Small intestine (tissue), 7 donors: ENCODE data around the gene GADD45G. TPM values are rescaled to one million over a fixed set of nuclear protein-coding genes. Genes with fewer than 3 reads are reported as not detected.

Source experiments
- DNase-seq, 2 donors: peaks; one replicate each; pipeline versions ENCODE4 v3.0.0 to v3.0.0-alpha.2; 2013
- FAIRE-seq: peaks from 2 replicates; lab custom pipeline; 2012; peaks lifted over from hg19 to GRCh38; lab: Jason Lieb, UNC
- H3K27ac ChIP-seq, 3 donors: one replicate each; pipeline ENCODE4 v1.5.1; 2013; ENCODE audit warnings: low read length in 2 of 3, mild to moderate bottlenecking in 2 of 3, control low read depth in 1 of 3, inconsistent platforms in 1 of 3, low read depth in 1 of 3, moderate library complexity in 1 of 3
- H3K27me3 ChIP-seq, 3 donors: one replicate each; pipeline ENCODE4 v1.6.1; 2013; ENCODE audit warnings: low read length in 3 of 3, inconsistent platforms in 1 of 3; ENCODE audit not compliant: control insufficient read depth in 3 of 3, insufficient read depth in 3 of 3
- H3K36me3 ChIP-seq, 3 donors: one replicate each; pipeline ENCODE4 v1.6.1; 2013; ENCODE audit warnings: low read length in 3 of 3, inconsistent platforms in 1 of 3, low read depth in 1 of 3, mild to moderate bottlenecking in 1 of 3, moderate library complexity in 1 of 3; ENCODE audit not compliant: control insufficient read depth in 3 of 3, insufficient read depth in 2 of 3
- H3K4me1 ChIP-seq, 3 donors: one replicate each; pipeline ENCODE4 v1.6.1; 2013; ENCODE audit warnings: low read length in 2 of 3, inconsistent platforms in 1 of 3, low read depth in 1 of 3, mild to moderate bottlenecking in 1 of 3, moderate library complexity in 1 of 3; ENCODE audit not compliant: control insufficient read depth in 3 of 3, insufficient read depth in 2 of 3
- H3K4me3 ChIP-seq, 3 donors: one replicate each; pipeline ENCODE4 v1.5.1; 2013; ENCODE audit warnings: low read length in 3 of 3, control low read depth in 1 of 3, inconsistent platforms in 1 of 3, low read depth in 1 of 3, mild to moderate bottlenecking in 1 of 3, moderate library complexity in 1 of 3
- H3K9me3 ChIP-seq, 2 donors: one replicate each; pipeline ENCODE4 v1.6.1; 2013; ENCODE audit warnings: low read depth in 1 of 2, low read length in 1 of 2; ENCODE audit not compliant: control insufficient read depth in 2 of 2, insufficient read depth in 1 of 2
- WGBS, 3 donors: extraction: QIAGEN DNeasy Blood & Tissue Kit; methylation state at CpG; one replicate each; pipeline ENCODE4 v1.1.7; 2013; 5-methylcytosine and 5-hydroxymethylcytosine counted together
- polyA plus RNA-seq, 4 donors: library from polyadenylated mRNA; stranded (reverse) in 3 of 4; unstranded in 1 of 4; fragments of 200-250 nt in 3 of 4; fragments of 120-200 nt in 1 of 4; gene quantifications; one replicate each; pipeline versions ENCODE4 v1.2.1 to v1.2.3, GENCODE V29; 2013
- donor health status: healthy with polysubstance abuse.
- donor health status: control.
- donor health status: control.
- donor health status: Bipolar disorder and iron deficiency.
- donor health status: healthy.

The GADD45G gene
- polyA plus RNA-seq, 4 donors, result 13.7 to 25.4 (median 23.6) TPM

DNA sequence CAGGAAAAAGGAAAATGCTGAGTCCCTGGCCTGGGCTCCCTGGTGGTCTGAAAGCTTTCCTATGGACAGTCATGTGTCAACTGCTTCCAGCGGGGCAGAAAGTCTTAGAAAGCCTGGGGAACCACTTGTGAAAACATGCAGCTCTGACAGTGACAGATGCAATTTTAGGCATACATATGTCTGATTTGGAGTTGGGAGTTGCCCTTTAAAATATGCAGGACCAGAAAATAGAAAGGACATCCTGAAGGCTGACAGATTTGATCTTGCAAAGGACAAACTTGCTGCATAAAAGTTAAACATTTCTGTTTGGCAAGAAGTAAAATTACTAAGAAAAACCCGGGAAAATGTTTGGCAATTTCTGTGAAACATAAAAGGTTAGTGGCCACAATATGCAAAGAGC lies 23.8 kb downstream of the GADD45G start:
- Histone ChIP-seq H3K27me3 (no peaks in the 10 kb centered on the region), H3K9me3 (no peaks in the 10 kb centered on the region), H3K4me1 (peaks cover 0 to 12% (median 0%) of the 10 kb centered on the region in 3 donors), H3K36me3 (no peaks in the 10 kb centered on the region), H3K4me3 (no peak overlapping the region), H3K27ac (no peak overlapping the region)
- no peak for DNase-seq
- 72 to 79% (median 76%) methylated on average over 2 of the region's 2 CpGs for WGBS, 3 donors
- FAIRE-seq, result no peak

DNA sequence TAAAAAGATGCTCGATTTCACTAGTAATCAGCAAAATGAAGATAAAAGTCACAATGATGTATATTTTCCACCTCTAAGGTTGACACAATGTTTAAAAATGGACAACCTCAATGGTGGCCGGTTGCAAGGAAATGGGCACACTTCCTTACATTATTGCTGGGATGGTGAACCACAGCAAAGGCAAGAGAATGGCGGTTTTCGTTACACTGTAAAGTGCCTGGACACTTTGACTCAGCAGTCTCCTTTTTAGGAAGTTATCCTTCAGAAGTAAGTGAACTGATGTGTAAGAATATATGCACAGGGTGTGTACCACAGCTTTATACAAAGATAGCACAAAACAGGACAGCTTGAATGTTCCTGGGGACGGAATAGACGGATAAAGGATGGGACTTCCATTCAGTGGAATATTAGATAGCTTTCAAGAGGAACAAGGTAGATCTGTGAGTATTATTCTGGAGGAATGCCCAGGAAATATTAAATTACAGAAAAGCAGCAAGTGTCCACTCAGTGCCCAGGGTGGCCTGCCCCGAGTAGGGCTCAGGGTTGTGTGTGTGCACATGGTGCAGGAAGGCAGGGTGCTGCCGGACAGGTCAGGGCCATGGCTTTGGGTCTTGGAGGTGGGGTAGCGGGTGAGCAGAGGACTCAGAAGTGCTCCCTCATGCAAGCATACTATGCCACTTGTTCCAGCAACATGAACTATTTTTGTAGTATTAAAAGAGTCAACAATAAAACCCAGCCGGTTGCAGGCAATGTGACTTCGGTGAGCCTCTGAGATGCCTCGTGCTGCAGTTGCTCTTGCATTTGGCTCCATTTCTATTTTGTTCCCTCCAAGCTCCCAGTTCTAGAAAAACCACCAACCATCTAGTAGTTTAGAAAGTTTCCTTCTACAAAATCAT lies 24.5 kb downstream of the GADD45G start:
- DNase-seq, result no peak
- 81 to 90% (median 86%) methylated on average over 12 of the region's 12 CpGs for WGBS, 3 donors
- Histone ChIP-seq H3K36me3 (no peaks in the 10 kb centered on the region), H3K9me3 (no peaks in the 10 kb centered on the region), H3K27me3 (no peaks in the 10 kb centered on the region), H3K27ac (no peak overlapping the region), H3K4me3 (no peak overlapping the region), H3K4me1 (peaks cover 0 to 12% (median 0%) of the 10 kb centered on the region in 3 donors)
- no peak for FAIRE-seq

DNA sequence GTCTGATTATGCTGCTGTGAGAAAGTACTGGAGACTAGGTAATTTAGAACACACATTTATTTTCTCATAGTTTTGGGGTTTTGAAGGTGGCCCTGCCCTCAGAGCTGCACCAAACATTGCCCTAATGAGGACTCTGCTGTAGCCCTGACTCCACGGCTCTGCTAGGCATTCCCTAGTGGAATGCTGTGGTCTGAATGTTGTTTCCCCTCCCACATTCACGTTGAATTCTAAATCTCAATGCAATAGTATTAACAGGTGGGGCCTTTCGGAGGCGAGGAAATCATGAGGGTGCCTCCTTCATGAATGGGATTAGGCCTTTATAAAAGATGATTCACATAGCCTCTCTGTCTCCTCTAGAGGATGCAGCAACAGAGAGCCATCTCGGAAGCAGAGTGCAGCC lies 25.7 kb downstream of the GADD45G start:
- no peak for DNase-seq
- Histone ChIP-seq H3K27ac (no peak overlapping the region), H3K27me3 (no peaks in the 10 kb centered on the region), H3K36me3 (no peaks in the 10 kb centered on the region), H3K4me1 (peaks cover 0 to 12% (median 0%) of the 10 kb centered on the region in 3 donors), H3K9me3 (no peaks in the 10 kb centered on the region), H3K4me3 (no peak overlapping the region)
- 80 to 85% (median 82%) methylated on average over 5 of the region's 5 CpGs for WGBS, 3 donors
- FAIRE-seq, result no peak

DNA sequence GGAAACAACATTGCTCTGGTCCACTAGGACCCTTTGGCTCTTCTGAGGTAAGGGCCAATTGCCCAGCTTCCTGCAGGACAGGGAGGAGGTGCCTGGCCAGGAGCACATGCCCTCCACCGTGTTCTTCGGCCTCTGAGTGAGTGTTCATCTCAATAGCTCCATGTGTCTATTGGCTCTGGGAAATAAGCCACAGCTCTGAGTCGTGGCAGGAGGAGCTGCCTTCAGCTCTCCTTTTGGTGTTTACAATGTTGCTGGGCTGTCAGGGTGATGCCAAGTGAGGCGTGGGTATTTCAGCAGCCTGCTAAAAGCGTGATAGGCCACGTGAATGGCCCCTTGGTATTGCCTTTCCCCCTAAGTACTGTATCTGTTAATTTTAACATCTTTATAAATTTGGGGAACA lies 26.6 kb downstream of the GADD45G start:
- FAIRE-seq (no peak), DNase-seq (no peak)
- WGBS, 3 donors, result 66 to 80% (median 74%) methylated on average over 6 of the region's 6 CpGs

DNA sequence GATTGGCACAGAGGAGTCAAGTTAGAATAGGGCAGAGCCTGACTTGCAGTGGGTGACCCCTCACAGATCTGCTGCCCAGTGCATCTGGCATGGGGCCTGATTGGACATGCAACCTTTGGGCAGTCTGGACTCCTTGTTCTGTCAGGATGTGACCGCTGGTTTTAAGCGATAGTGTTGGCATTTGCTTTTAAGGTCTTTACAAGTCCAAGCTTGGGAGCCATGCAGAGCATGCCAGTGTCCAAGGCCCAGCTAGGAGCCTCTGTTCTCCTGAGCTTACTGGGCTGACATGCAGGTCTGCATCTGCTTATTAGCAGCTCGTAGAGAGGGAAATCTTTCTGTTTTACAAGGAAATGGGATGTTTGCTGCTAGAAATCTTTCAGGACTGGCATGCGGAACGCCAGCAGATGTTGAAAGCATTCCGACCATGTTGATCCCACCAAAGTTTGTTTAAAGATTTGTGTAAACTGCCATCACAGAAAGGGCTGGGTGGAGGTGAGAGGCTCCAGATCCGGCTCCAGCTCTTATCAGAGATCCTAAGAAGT lies 27.5 kb downstream of the GADD45G start:
- no peaks in the 10 kb centered on the region for H3K9me3 ChIP-seq
- H3K36me3 ChIP-seq, result no peaks in the 10 kb centered on the region
- FAIRE-seq (no peak), DNase-seq (no peak)
- no peak overlapping the region for H3K27ac ChIP-seq
- H3K4me1 ChIP-seq, result no peaks in the 10 kb centered on the region
- no peaks in the 10 kb centered on the region for H3K27me3 ChIP-seq
- no peak overlapping the region for H3K4me3 ChIP-seq
- 77 to 89% (median 83%) methylated on average over 7 of the region's 7 CpGs for WGBS, 3 donors

More for the DNA sequence above, 26.6 kb downstream of the GADD45G start:
- Histone ChIP-seq H3K4me1 (peaks cover 0 to 8% (median 0%) of the 10 kb centered on the region in 3 donors), H3K27me3 (no peaks in the 10 kb centered on the region), H3K27ac (no peak overlapping the region), H3K9me3 (no peaks in the 10 kb centered on the region), H3K36me3 (no peaks in the 10 kb centered on the region), H3K4me3 (no peak overlapping the region)

DNA sequence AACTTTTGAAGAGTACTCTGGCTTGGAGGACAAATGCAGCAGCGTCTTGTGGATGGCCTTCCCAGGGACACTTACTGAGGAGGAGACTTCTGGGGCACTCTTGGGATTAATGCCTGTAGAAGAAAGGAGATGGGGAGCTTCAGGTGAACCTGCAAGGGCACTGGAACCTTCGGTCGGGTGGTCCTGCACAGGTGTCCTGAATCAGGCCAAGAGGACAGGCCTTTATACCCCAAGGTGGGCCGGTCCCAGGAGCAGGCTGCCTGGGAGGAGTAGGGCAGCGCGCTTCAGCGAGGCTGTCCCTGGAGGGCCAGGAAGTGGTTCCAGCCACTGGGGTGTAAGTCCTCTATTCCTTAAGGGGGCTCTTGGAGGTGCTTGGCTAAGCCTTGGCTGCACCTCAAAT lies 27.9 kb downstream of the GADD45G start:
- Histone ChIP-seq H3K27ac (no peak overlapping the region), H3K9me3 (no peaks in the 10 kb centered on the region), H3K27me3 (no peaks in the 10 kb centered on the region), H3K36me3 (no peaks in the 10 kb centered on the region), H3K4me1 (no peaks in the 10 kb centered on the region), H3K4me3 (no peak overlapping the region)
- no peak for FAIRE-seq
- DNase-seq, result no peak
- 89 to 94% (median 92%) methylated on average over 6 to 7 of the region's 7 CpGs for WGBS, 3 donors

DNA sequence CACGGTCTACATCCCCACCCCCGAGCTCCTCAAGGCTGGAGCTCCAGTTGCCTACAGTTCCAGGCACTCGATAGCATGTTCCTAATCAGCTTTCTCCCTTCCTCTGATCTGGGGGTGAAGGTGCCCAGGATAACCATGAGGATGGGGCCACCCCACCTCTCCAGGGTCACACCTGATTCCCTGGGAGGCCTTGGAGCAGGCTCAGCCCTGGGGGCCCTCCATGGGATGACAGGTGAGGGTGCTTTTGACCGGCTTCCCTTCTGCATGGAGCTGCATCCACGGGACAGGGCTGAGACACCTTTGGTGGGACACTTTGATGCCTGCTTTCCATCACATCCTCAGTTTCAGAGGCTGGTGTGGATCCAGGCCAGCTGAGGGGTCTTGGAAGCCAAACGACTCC lies 28.6 kb downstream of the GADD45G start:
- H3K27ac ChIP-seq, result no peak overlapping the region

DNA sequence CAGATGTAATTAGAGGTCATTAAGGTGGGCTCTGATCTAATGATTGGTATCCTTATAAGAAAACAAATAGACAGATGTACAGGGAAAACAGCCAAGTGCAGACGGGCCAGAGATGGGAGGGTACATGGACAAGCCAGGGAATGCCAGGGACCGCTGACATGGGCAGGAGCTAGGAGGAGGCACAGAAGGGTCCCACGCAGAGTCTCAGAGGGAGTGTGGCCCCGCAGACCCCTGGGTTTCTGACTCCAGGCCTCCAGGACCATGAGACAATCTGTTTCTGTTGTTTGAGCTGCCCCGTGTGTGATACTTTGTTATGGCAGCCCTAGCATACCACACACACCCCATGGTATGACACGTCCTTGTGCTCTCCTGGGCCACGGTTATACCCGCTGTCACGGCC lies 29.1 kb downstream of the GADD45G start:
- Histone ChIP-seq H3K27me3 (no peaks in the 10 kb centered on the region), H3K36me3 (no peaks in the 10 kb centered on the region), H3K27ac (no peak overlapping the region), H3K9me3 (no peaks in the 10 kb centered on the region), H3K4me1 (no peaks in the 10 kb centered on the region), H3K4me3 (no peak overlapping the region)
- 86 to 93% (median 92%) methylated on average over 9 of the region's 9 CpGs for WGBS, 3 donors
- no peak for DNase-seq
- FAIRE-seq, result no peak

More for the DNA sequence above, 28.6 kb downstream of the GADD45G start:
- no peaks in the 10 kb centered on the region for H3K36me3 ChIP-seq
- no peaks in the 10 kb centered on the region for H3K4me1 ChIP-seq
- FAIRE-seq (no peak), DNase-seq (no peak)
- no peaks in the 10 kb centered on the region for H3K9me3 ChIP-seq
- H3K4me3 ChIP-seq, result no peak overlapping the region
- no peaks in the 10 kb centered on the region for H3K27me3 ChIP-seq
- WGBS, 3 donors, result 87 to 93% (median 88%) methylated on average over 6 of the region's 6 CpGs
